Umbilical cord (tissue), 2 donors: ENCODE data around the gene DBNDD1. TPM values are rescaled to one million over a fixed set of nuclear protein-coding genes. Genes with fewer than 3 reads are reported as not detected.
"Not testable (repeated sequence)": the region's sequence is repeated elsewhere in the genome, so short reads cannot be mapped to it uniquely, and the experiment has no call there.

ENCODE experiments used
- DNase-seq: peaks from one replicate; pipeline ENCODE4 v3.0.0-alpha.2; 2015; ENCODE audit warnings: low spot score
- total RNA-seq: library from RNA; depleted of rRNA; stranded (reverse); fragments of >200 nt; gene quantifications from one replicate; pipeline ENCODE4 v1.2.3, GENCODE V29; 2014; ENCODE audit warnings: low replicate concordance; ENCODE audit not compliant: insufficient read depth

Gene DBNDD1
- total RNA-seq, 1 donor from 2014 or later = 0.72 TPM

DNA sequence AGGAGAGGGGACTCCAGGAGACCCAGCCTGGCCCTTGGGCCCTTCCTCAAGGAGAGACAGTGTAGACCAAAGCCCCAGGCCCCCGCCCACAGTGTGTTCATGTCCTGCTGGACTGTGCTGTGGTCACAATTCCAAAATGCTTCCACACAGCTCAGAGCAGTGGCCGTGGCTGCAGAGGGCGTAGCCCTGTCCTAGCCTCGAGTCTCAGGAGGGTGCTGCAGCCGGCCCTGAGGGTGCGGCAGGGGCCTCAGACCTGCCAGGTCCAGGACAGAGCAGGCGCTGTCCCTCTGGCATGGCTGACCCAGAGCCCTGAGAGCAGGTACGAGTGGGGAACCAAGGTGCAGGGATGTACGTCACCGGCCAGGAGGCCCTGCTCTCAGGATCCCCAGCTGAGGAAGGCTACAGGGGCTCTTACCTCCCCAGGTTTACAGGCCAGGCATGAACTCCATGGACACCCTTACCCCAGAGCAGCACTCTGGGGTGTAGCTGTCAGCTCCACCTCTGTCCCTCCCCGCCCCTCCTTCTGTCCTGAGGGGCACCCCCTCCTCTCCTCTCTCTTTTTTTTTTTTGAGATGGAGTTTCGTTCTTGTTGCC lies 7.3 kb downstream of the DBNDD1 start:
- no peak for DNase-seq

DNA sequence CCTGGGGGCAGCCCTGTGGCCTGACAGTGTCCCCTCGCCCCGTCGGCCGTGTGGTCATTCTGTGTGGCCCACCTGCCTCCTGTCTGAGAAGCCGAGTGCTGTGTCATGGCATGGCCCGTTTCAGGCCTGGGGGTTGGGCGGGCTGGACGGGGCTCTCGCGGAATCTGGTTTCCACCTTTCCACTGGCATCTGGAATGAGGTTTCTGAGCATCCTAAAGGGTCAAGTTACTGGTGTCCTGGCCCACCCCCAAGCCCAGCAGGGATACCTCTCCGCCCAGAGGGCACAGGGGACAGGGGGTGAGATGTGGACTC lies 7.8 kb downstream of the DBNDD1 start:
- no peak for DNase-seq

DNA sequence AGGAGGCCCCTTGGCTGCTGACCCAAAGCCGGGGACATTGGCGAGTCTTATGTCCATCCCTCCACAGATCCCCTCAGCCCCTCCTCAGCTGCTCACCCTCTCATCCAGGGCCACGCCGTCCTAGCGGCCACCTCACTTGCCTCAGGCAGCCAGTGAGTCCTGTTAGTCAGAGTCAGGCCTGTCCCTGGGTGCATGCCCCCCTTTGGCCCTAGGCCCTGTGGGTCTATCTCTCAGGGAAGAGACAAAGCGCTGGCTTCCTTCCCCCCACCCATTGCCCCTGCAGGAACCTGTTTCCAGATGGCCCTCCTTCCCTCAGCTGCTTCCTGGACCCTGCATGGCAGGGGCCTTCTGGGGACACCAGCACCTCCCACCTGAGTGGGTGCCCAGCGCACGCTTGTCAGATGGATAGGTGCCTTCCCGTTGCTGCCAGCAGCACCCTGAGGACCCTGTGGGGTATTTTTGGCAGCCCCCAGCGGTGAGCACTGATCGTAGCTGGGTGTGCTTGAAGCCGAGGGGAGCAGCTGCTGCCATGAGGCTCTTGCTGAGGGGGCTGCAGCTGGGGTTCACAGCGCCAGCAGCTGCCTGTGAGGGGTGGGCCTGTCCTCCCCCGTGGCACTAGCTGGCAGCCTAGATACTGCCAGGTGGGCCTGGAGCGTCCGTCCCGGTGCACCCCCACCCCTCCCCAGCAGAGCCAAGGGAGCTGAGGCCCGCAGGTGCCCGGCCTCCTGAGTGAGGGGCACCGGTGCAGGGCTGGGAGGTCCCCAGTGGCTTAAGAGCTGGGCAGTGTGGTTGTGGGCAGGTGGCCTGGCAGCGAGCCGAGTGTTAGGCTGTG lies 8.4 kb downstream of the DBNDD1 start:
- no peak for DNase-seq

DNA sequence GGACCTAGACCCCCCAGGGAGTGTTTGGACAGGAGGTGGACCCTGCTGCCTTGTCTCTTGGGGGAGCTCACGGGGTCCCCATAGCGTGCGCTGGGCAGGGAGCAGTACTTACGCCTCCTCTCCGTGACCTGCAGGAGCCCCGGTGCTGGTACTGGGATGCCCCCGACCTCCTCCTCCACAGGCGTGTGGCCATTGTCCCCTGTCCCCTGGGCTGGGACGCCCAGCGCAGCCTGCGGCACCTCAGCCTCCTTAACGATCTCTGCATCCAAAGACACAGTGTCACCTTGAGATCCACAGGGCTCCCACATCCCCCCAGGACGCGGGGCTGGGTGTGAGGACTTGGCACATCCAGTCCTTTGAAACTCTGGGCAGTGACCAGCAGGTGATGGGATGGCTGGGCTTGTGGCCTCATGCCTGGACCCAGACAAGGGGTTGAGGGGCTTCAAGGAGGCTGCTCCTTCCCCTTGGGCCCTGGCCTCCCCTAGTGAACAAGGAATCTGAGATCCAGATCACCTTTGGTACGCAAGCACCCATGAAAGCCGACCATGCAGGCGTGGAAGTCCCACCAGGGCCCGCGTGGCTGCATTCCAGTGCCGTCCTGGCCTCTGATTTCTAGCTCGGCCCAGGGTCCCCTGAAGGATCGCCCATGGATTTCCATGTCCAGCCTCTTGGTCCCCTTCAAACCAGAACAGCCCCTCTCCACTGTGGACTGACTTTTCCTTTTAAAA lies 9.9 kb downstream of the DBNDD1 start:
- DNase-seq = no peak

DNA sequence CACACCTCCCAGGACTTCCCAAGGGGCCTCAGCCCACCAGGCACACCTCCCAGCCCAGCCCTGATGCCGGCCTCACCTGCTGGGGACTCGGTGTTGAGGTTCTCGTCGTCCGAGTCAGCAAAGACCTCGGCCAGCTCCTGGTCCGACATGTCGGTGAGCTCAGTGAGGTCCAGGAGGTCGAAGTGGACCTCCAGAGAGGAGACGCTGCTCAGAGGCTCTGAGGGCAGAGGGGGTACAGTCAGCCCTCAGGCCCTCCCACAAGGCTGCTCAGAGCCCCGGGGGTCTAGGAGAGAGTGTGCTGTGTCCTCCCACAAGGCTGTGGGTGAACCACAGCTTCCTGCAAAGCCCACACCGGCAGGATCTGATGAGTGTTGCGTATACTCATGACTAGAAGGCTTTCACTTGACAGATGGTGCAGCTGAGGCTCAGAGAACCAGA lies 10.5 kb downstream of the DBNDD1 start:
- DNase-seq = no peak

DNA sequence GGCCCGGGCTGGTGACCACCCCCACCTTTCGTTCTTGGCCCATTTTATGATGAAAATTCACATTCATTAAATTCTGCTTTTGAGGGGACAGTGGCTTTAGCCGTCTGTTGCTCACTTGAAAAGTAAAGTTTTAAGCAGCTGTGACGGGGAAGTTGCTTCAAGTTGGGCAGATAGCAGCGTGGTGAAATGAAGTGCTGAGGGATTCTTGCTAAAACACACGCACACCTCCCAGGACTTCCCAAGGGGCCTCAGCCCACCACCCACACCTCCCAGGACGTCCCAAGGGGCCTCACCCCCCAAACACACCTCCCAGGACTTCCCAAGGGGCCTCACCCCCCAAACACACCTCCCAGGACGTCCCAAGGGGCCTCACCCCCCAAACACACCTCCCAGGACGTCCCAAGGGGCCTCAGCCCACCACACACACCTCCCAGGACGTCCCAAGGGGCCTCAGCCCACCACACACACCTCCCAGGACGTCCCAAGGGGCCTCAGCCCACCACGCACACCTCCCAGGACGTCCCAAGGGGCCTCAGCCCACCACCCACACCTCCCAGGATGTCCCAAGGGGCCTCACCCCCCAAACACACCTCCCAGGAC lies 11.5 kb downstream of the DBNDD1 start:
- DNase-seq = not testable (repeated sequence)

DNA sequence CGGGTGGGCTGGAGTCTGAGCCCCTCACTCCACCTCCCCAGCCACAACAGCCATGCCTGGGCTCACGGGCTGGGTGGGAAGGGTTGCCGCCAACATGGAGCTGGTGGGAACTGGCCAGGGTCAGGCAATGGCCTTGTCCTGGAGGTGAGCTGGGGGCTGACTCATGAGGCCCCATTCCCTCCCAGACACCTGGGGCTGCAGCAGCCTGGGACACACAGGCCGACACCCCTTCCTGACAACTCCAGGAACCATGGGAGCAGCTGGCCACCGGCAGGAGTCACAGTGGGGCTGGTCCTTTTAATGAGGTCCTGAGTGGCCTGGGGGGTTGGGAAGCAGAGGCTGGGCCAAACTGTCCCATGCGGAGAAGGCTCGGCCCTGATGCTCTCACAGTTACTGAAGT lies 12.2 kb downstream of the DBNDD1 start:
- DNase-seq = no peak

DNA sequence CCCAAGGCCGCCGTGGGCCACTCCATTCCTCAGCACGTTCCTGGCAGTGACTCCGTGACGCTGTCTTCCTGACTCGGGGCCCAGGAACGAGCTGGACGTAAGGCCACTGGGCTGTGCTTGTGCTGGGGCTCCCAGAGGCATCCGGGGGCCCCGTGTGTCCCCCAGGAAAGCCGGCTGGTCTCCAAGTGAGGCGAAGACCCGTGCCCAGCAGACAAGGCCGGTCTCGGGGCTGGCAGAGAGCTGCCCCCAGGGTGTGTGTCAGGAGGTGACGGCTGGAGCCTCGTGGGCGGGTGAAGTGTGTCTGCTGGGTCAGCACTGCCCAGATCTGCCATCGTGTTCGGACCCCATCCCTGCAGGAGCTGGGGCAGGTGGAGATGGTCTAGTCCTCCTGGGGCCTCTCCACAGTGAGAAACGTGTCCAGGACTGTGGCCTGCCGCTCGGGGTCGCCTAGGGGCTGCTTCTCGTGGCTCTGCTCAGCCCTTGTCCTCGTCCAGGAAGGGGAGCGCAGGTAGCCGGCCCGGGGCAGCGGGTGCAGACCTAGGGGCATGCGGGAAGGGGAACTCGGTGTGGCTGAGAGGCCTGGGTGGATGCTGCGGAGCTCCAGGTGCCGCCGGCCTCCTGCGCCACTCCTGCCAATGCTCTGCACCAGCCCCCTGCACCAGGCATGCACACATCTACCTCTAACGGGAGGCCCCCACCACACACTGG lies 13.1 kb downstream of the DBNDD1 start:
- no peak for DNase-seq

DNA sequence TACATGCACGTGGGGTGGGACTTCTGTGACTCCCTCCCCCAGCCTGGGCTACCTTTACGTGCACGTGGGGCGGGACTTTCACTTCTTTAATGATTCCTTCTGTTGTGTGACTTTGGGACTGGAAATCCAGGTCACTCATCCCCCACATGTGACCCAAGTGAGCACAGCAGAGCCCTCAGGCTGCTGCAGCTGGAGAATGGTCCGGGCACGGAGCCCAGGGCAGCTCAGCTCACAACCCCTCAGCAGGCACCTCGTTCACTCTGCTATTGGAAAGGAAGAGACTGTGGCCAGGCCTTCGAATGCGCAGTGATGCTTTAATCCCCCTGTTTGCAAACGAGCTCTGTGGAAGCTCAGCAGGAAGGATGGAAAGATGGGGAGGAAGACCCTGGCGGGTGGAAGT lies 14.7 kb downstream of the DBNDD1 start:
- DNase-seq = no peak

DNA sequence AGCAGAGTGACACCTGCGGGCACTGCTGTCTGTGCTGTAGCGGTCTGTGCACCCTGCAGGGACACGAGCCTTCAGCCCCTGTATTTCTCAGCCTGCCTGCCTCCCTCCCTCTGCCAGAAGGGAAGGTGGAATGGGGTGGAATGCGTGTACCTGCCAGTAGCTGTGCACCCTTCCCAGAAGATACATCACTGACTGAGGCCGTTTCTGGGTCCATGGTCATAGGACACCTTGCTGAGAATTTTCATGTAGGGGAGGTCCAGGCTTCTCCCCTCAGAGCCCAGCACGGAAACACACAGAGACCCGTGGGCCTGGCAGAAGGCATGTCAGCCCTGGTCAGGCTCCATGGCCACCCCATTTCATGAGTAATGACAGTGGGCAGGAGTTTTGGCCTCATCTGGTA lies 16.5 kb downstream of the DBNDD1 start:
- no peak for DNase-seq

DNA sequence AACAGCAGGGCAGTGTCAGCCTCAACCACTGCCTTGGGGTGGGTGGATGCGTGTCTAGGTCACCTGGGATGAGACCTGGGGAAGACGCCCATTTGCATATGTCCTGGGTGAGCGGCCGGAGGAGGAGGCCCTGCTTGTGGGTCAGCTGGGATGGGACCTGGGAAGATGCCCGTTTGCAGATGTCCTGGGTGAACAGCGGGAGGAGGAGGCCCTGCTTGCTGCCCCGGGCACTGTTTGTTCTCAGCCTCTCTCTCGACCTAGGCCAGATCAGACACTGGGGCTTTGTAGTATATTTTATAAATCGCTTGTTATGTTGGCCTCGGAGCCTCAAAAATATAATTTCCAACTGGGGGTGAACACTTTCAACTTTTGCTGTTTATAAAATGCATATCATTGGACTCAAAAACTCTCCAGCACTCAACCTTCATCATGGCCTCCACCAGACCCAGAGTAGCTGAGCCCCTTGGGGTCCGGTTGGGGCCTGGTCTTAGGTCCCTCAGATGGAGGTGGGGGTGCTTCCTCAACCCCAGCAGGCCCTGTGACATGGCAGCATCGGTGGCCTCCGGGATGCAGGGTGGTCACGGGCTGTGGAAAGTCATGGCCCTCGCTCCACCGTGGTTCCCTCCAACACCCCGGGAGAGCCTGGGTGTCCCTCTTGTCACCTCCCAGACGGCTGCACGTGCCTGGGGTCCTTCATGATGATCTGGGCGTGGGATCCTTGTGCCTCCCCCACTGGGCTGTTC lies 17.3 kb downstream of the DBNDD1 start:
- no peak for DNase-seq

DNA sequence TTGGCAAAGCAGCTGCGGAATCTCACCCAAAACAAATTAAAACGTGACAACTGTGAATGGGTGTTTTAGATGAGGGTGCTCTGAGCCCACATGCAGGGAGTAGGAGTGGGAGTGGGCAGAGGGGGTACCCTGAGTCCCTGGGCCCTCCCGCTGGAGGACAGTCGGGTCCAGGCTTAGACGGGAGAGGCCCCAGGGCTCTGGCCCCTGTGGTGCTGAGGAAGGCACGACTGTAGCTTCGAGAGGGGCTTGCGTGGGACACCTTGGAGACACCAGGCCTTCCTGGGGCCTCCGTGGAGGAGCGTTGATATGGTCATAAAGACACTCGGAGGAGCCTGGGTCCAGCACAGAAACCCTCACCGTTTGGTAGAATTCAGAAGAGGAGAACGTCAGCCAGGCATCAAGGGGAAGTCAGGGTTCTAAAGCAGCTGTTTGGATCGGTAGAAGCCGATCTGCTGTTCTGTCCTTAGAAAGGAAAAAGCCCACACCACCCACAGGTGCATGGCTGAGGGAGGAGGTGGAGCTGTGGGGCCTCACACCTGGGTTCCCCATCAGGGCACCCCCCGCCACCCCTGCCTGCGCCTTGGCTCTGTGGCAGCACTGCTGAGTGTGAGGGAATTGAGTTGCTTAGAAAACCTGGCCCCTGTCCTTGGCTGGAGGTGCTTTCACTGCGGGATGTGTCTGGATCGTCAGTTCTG lies 18.4 kb downstream of the DBNDD1 start:
- DNase-seq = no peak

DNA sequence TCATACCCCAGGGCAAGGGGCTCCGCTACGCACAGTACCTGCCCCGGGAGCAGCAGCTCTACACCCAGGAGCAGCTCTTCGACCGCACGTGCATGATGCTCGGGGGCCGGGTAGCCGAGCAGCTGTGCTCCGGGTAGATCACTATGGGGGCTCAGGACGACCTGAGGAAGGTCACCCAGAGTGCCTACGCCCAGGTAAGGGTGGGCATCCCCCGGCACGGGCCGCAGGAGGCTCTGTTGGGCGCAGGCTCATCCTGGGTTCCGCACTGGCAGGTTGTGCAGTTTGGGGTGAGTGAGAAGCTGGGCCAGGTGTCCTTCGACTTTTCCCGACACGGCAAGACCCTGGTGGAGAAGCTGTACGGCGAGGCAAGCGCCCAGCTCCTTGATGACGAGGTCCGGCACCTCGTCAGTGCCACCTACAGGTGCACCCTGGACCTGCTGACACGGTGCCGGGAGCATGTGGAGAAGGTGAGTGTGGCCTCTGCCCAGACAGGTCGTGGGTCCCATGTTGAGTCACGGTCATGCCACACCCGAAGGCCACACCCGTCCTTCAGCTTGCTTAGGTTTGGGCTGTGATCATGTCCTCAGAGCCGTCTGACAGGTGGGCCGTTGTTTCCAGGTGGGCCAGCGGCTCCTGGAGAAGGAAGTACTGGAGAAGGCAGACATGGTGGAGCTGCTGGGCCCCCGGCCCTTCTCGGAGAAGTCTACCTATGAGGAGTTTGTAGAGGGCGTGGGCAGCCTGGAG lies 19.3 kb downstream of the DBNDD1 start:
- no peak for DNase-seq

DNA sequence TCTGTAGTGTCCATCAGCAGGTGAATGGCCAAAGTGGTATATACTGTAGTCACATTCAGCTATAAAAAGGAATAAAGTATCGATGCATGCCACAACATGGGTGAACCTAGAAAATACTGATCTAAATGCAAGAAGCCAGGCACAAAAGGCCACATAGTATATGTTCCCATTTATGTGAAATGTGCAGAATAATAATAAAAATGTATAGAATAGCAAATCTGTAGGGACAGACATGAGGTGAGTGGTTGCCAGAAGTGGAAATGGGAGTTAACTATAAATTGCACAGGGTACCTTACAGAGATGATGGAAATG lies 23.1 kb downstream of the DBNDD1 start:
- DNase-seq = no peak

DNA sequence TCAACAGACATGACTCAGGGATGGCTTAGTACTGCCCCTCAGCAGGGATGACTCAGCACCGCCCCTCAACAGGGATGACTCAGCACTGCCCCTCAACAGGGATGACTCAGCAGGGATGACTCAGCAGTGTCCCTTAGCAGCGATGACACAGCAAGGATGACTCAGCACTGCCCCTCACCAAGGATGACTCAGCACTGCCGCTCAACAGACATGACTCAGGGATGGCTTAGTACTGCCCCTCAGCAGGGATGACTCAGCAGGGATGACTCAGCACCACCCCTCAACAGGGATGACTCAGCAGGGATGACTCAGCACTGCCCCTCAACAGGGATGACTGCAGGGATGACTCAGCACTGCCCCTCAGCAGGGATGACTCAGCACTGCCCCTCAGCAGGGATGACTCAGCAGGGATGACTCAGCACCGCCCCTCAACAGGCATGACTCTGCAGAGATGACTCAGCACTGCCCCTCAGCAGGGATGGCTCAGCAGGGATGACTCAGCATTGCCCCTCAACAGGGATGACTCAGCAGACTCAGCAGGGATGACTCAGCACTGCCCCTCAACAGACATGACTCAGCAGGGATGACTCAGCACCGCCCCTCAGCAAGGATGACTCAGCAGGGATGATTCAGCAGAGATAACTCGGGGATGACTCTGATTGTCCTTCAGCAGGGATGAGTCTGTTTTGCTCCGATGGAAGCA lies 23.6 kb downstream of the DBNDD1 start:
- DNase-seq = not testable (repeated sequence)

DNA sequence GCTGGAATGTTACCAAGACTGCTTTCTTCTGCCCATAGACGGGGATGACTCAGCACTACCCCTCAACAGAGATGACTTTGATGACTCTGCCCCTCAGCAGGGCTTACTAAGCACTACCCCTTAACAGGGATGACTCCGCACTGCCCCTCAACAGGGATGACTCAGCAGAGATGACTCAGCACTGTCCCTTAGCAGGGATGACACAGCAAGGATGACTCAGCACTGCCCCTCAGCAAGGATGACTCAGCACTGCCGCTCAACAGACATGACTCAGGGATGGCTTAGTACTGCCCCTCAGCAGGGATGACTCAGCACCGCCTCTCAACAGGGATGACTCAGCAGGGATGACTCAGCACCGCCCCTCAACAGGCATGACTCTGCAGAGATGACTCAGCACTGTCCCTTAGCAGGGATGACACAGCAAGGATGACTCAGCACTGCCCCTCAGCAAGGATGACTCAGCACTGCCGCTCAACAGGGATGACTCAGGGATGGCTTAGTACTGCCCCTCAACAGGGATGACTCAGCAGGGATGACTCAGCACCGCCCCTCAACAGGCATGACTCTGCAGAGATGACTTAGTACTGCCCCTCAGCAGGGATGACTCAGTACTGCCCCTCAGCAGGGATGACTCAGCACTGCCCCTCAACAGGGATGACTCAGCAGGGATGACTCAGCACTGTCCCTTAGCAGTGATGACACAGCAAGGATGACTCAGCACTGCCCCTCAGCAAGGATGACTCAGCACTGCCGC lies 24.4 kb downstream of the DBNDD1 start:
- peak; percentile 20 for DNase-seq

DNA sequence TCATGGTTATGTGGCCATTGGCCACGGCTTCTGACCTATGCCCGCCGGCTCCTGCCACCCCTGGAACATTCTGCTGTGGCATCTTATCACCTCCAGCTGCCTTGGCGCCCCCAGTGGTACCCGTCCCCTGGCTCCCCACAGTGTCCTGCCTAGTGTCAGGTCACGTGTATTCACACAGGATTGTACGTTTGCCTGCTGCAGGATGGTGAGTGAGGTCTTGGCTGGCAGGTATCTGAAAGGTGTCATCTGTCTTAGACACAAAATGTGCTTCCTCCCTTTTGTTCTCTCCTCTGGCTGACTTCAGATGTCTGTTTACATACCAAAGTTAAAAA lies 24.9 kb downstream of the DBNDD1 start:
- DNase-seq = no peak

DNA sequence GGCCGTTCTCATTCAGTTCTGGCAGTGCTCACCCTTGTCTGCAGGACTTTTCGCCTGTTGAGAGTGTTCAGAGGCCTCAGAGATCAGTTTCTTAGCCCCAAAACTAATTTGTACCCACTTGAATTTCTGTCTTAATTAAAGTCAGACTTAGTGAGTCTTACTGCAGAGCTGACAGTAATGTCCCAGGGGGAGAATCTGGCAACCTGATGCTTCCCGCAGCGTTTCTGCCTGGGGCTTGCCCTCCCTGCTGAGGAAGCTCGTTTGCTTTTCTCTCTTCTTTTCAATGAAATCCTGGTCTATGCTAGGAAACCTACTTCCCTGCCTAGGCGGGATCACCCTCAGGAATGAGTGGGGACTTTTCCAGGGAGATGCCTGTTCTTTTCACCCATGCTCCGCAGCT lies 25.3 kb downstream of the DBNDD1 start:
- no peak for DNase-seq

DNA sequence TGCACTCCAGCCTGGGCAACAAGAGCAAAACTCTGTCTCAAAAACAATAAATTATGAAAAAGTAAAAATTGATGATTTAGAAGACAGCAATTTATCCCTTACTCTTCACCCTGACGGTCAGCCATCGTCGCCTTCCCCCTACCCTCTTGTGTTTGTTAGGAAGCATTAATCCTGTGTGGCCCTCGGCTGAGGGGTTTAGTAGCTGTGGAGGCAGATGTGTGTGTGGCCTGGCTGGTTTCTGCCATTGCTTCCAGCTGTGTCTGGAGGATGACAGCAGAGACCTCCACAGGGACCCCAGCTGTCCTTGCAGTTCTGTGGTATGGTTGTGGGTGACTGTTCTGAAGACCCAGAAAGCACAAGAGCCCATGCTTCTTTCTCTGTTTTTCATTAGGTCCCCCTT lies 25.9 kb downstream of the DBNDD1 start:
- DNase-seq = no peak
